NB4 (cell line): ENCODE results near the gene IFT80.

Experiments used
- CTCF ChIP-seq: IDR thresholded peaks from one replicate; pipeline ENCODE4 v1.5.1; 2012; ENCODE audit warnings: low read depth, low read length
- MAX ChIP-seq: IDR thresholded peaks from 2 replicates; pipeline ENCODE4 v1.6.1; 2011; ENCODE audit warnings: low read depth, low read length
- MYC ChIP-seq: IDR thresholded peaks from 2 replicates; pipeline ENCODE4 v1.6.1; 2011; ENCODE audit warnings: low read depth, low read length
- POLR2A ChIP-seq: IDR thresholded peaks from 2 replicates; pipeline ENCODE4 v1.6.1; 2011; ENCODE audit warnings: mild to moderate bottlenecking; ENCODE audit not compliant: insufficient read length; ENCODE audit errors: extremely low read depth

- TF ChIP-seq MYC (no peak), CTCF (no peak), POLR2A (no peak), MAX (no peak)
Observed at GRCh38 chr3:160330109-160330508, 68.9 kb downstream of the IFT80 start.
